Measurements from ENCODE around the gene ZMYND8. TPM values are rescaled to one million over a fixed set of nuclear protein-coding genes. Genes with fewer than 3 reads are reported as not detected.
"Not testable (repeated sequence)": the region's sequence is repeated elsewhere in the genome, so short reads cannot be mapped to it uniquely, and the experiment has no call there.

ZMYND8 gene
- total RNA-seq, 1 donor = 18.8 TPM

DNA sequence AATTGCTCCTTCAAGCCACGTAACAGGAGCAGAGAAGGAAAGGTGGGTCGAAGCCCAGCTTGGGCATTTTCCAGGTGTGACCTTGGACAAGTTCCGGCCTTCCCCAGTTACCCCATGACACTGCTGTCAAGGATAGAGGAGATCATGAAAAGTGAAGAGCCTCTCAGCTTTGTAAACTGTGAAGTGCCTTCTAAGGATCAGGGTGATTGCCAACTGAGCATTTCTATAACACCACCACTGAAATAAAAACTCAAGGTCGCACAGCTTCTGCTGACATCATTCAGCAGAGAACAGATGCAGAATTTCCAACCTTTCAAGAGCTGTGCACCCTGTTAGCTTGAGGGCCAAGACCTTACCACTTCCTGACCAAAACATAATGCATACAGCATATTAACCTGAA, 24.0 kb upstream of the ZMYND8 start:
- no peaks in the 10 kb centered on the region for H3K36me3 ChIP-seq (ENCODE audit: insufficient read depth, low read length)
- H3K4me2 ChIP-seq (ENCODE audit: insufficient read depth, low read length) = no peak overlapping the region
- TF ChIP-seq, protein P1, sequence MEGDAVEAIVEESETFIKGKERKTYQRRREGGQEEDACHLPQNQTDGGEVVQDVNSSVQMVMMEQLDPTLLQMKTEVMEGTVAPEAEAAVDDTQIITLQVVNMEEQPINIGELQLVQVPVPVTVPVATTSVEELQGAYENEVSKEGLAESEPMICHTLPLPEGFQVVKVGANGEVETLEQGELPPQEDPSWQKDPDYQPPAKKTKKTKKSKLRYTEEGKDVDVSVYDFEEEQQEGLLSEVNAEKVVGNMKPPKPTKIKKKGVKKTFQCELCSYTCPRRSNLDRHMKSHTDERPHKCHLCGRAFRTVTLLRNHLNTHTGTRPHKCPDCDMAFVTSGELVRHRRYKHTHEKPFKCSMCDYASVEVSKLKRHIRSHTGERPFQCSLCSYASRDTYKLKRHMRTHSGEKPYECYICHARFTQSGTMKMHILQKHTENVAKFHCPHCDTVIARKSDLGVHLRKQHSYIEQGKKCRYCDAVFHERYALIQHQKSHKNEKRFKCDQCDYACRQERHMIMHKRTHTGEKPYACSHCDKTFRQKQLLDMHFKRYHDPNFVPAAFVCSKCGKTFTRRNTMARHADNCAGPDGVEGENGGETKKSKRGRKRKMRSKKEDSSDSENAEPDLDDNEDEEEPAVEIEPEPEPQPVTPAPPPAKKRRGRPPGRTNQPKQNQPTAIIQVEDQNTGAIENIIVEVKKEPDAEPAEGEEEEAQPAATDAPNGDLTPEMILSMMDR (IDR thresholded peaks at IDR 0.05; ENCODE audit: extremely low read depth, low read depth, low read length) = no peak
- H2AFZ ChIP-seq (ENCODE audit: low read length) = no peak overlapping the region
- no peaks in the 10 kb centered on the region for H3K9me3 ChIP-seq (ENCODE audit: low read depth, low read length)
- H3K4me1 ChIP-seq (ENCODE audit: insufficient read depth, low read length) = peaks cover 29% of the 10 kb centered on the region
- DNase-seq (ENCODE audit: insufficient read length, low spot score, missing footprints) = peak; percentile 29
- H3K4me3 ChIP-seq (ENCODE audit: insufficient read depth, low read length) = no peak overlapping the region
- peak overlapping the region; percentile 83 for H3K27ac ChIP-seq (ENCODE audit: low read depth, low read length)
- H4K20me1 ChIP-seq (ENCODE audit: insufficient read depth, low read length) = no peaks in the 10 kb centered on the region
- H3K79me2 ChIP-seq (ENCODE audit: insufficient read depth, low read length) = no peaks in the 10 kb centered on the region
- H3K27me3 ChIP-seq (ENCODE audit: insufficient read depth, low read length) = no peaks in the 10 kb centered on the region

DNA sequence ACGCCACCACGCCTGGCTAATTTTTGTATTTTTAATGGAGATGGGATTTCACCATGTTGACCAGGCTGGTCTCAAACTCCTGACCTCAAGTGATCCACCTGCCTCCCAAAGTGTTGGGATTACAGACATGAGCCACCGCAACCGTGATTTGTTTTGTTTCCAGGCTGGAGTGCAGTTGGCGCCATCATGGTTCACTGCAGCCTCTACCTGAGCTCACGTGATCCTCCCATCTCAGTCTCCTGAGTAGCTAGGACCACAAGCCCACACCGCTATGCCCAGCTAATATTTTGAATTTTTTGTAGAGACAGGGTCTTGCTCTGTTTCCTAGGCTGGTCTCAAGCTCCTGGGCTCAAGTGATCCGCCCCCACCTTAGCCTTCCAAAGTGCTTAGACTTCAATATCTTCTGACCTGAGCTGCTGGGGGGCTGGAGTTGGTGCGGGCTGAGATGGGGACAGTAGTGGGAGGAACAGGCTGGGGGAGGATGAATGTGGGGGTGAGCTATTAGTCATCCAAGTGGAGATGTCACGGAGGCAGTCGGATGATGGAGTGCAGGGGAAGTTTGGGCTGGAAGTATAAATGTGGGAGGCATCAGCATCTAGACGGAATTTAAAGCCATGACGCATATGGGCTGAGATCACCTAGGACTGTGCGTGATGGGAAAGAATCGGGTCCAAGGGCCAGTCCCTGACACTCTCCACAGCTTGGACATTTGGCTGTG, 23.1 kb upstream of the ZMYND8 start:
- no peaks in the 10 kb centered on the region for H4K20me1 ChIP-seq (ENCODE audit: insufficient read depth, low read length)
- H2AFZ ChIP-seq (ENCODE audit: low read length) = peak overlapping the region; percentile 63
- no peaks in the 10 kb centered on the region for H3K79me2 ChIP-seq (ENCODE audit: insufficient read depth, low read length)
- H3K9me3 ChIP-seq (ENCODE audit: low read depth, low read length) = no peaks in the 10 kb centered on the region
- no peak overlapping the region for H3K4me2 ChIP-seq (ENCODE audit: insufficient read depth, low read length)
- H3K27ac ChIP-seq (ENCODE audit: low read depth, low read length) = peak overlapping the region; percentile 83
- peaks cover 28% of the 10 kb centered on the region for H3K4me1 ChIP-seq (ENCODE audit: insufficient read depth, low read length)
- no peaks in the 10 kb centered on the region for H3K36me3 ChIP-seq (ENCODE audit: insufficient read depth, low read length)
- H3K4me3 ChIP-seq (ENCODE audit: insufficient read depth, low read length) = no peak overlapping the region
- no peaks in the 10 kb centered on the region for H3K27me3 ChIP-seq (ENCODE audit: insufficient read depth, low read length)
- TF ChIP-seq, protein P1 (IDR thresholded peaks at IDR 0.05; ENCODE audit: extremely low read depth, low read depth, low read length) = no peak
- peak; percentile 84 for DNase-seq (ENCODE audit: insufficient read length, low spot score, missing footprints)

DNA sequence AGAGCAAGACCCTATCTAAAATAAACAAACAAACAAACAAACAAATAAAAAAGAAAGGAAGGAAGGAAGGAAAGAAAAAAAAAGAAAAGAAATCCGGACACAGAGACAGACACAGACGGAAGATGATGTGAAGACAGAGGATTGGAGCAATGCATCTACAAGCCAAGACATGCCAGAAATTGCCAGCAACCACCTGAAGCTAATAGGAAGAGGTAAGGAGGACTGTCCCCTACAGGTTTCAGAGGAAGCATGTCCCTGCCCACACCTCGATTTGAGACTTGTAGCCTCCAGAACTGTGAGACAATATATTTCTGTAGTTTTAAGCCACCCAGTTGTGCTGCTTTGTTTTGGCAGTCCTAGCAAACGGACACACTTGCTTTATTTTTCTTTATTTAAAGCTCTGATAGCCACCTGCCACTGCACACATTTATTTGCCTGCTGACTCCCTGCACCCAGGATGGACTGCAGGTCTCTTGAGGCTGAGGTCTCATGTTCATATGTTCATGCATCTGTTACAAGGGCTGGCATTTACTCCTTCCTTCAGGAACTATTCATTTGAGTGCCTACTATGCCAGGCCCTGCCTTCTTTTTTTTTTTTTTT, 20.7 kb upstream of the ZMYND8 start:
- no peak overlapping the region for H3K4me3 ChIP-seq (ENCODE audit: insufficient read depth, low read length)
- H3K4me2 ChIP-seq (ENCODE audit: insufficient read depth, low read length) = no peak overlapping the region
- DNase-seq (ENCODE audit: insufficient read length, low spot score, missing footprints) = no peak
- H3K4me1 ChIP-seq (ENCODE audit: insufficient read depth, low read length) = peaks cover 18% of the 10 kb centered on the region
- H3K27me3 ChIP-seq (ENCODE audit: insufficient read depth, low read length) = no peaks in the 10 kb centered on the region
- TF ChIP-seq, protein P1 (IDR thresholded peaks at IDR 0.05; ENCODE audit: extremely low read depth, low read depth, low read length) = no peak
- H2AFZ ChIP-seq (ENCODE audit: low read length) = peak overlapping the region; percentile 51
- H4K20me1 ChIP-seq (ENCODE audit: insufficient read depth, low read length) = no peaks in the 10 kb centered on the region
- H3K79me2 ChIP-seq (ENCODE audit: insufficient read depth, low read length) = no peaks in the 10 kb centered on the region
- no peak overlapping the region for H3K27ac ChIP-seq (ENCODE audit: low read depth, low read length)
- H3K36me3 ChIP-seq (ENCODE audit: insufficient read depth, low read length) = no peaks in the 10 kb centered on the region
- no peaks in the 10 kb centered on the region for H3K9me3 ChIP-seq (ENCODE audit: low read depth, low read length)

DNA sequence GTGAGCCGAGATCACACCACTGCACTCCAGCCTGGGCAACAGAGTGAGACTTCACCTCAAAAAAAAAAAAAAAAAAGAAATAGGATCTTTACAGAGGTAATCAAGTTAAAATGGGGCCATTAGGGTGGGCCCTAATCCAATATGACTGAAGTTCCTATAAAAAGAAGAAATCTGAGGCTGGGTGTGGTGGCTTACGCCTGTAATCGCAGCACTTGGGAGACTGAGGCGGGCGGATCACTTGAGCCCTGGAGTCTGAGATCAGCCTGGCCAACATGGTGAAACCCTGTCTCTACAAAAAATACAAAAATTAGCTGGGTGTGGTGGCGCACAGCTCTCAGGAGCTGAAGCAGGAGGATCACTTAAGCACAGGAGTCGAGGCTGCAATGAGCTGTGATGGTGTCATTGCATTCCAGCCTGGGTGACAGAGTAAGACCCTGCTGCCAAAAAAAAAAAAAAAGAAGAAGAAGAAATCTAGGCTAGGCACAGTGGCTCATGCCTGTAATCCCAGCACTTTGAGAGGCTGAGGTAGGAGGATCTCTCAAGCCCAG, 19.7 kb upstream of the ZMYND8 start:
- not testable (repeated sequence) for H3K36me3 ChIP-seq (ENCODE audit: insufficient read depth, low read length); H3K9me3 ChIP-seq (ENCODE audit: low read depth, low read length); H3K27ac ChIP-seq (ENCODE audit: low read depth, low read length); H4K20me1 ChIP-seq (ENCODE audit: insufficient read depth, low read length); H3K4me2 ChIP-seq (ENCODE audit: insufficient read depth, low read length); H2AFZ ChIP-seq (ENCODE audit: low read length); H3K27me3 ChIP-seq (ENCODE audit: insufficient read depth, low read length); DNase-seq (ENCODE audit: insufficient read length, low spot score, missing footprints); H3K4me3 ChIP-seq (ENCODE audit: insufficient read depth, low read length); H3K79me2 ChIP-seq (ENCODE audit: insufficient read depth, low read length)
- H3K4me1 ChIP-seq (ENCODE audit: insufficient read depth, low read length) = peaks cover 18% of the 10 kb centered on the region

DNA sequence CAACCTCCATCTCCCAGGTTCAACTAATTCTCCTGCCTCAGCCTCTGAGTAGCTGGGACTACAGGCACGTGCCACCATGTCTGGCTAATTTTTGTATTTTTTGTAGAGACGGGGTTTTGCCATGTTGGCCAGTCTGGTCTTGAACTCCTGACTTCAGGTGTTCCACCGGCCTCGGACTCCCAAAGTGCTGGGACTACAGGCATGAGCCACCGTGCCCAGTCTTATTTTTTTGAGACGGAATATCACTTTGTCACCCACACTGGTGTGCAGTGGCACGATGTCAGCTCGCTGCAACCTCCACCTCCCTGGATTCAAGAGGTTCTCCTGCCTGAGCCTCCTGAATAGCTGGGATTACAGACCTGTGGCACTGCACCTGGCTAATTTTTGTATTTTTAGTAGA, 17.6 kb upstream of the ZMYND8 start:
- not testable (repeated sequence) for DNase-seq (ENCODE audit: insufficient read length, low spot score, missing footprints); H2AFZ ChIP-seq (ENCODE audit: low read length); H3K27ac ChIP-seq (ENCODE audit: low read depth, low read length); H3K27me3 ChIP-seq (ENCODE audit: insufficient read depth, low read length); H3K9me3 ChIP-seq (ENCODE audit: low read depth, low read length); H3K36me3 ChIP-seq (ENCODE audit: insufficient read depth, low read length); H3K79me2 ChIP-seq (ENCODE audit: insufficient read depth, low read length); H3K4me3 ChIP-seq (ENCODE audit: insufficient read depth, low read length); H3K4me2 ChIP-seq (ENCODE audit: insufficient read depth, low read length); H3K4me1 ChIP-seq (ENCODE audit: insufficient read depth, low read length); H4K20me1 ChIP-seq (ENCODE audit: insufficient read depth, low read length)
